Measurements from ENCODE around the gene ABCA6. TPM values are rescaled to one million over a fixed set of nuclear protein-coding genes. Genes with fewer than 3 reads are reported as not detected.

Gene ABCA6
- total RNA-seq, 1 donor from 2014 or later: 4.4 TPM

DNA sequence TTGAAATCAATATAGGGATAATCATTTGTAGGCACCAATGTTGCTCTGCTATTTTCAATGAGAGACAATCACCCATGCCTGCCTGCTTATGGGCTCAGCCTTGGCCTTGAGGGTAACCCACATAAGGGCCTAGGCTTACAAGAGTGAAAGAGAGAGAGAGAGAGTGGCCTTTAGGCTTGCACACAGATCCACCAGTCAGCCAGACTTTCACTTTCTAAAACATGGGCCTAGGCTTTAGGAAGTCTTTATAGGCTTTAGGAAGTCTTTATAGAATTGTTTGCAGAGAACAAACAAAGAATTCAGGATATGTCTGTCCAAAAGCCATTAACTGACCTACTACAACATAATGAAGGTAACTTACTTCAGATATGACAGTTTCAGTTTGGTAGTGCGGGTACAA lies 84.4 kb downstream of the ABCA6 start:
- Mint-ChIP-seq H3K36me3 (ENCODE audit: low read depth) (peaks cover 4% of the 10 kb centered on the region), H3K9me3 (peaks cover 13% of the 10 kb centered on the region), H3K27me3 (no peaks in the 10 kb centered on the region), H3K4me1 (peaks cover 6% of the 10 kb centered on the region), H3K27ac (no peak overlapping the region), H3K4me3 (no peak overlapping the region)
- no peak for DNase-seq
- TF ChIP-seq CTCF (IDR thresholded peaks at IDR 0.05): no peak
- ATAC-seq (ENCODE audit: low read depth): no peak
- POLR2A ChIA-PET: no interaction called here
- intact Hi-C loops (cut with micrococcal nuclease): no loop called here
- CTCF ChIA-PET: no interaction called here

GRCh38 chr17:69056179-69056823 lies 85.4 kb downstream of the ABCA6 start:
- CTCF ChIA-PET: no interaction called here
- peaks cover 4% of the 10 kb centered on the region for H3K36me3 Mint-ChIP-seq (ENCODE audit: low read depth)
- POLR2A ChIA-PET: no interaction called here
- H3K9me3 Mint-ChIP-seq: peaks cover 13% of the 10 kb centered on the region
- TF ChIP-seq CTCF (IDR thresholded peaks at IDR 0.05): no peak
- H3K4me1 Mint-ChIP-seq: peaks cover 6% of the 10 kb centered on the region
- H3K4me3 Mint-ChIP-seq: no peak overlapping the region
- no peak overlapping the region for H3K27ac Mint-ChIP-seq
- ATAC-seq (ENCODE audit: low read depth) (no peak), DNase-seq (no peak)
- intact Hi-C loops (cut with micrococcal nuclease): no loop called here
- no peaks in the 10 kb centered on the region for H3K27me3 Mint-ChIP-seq

DNA sequence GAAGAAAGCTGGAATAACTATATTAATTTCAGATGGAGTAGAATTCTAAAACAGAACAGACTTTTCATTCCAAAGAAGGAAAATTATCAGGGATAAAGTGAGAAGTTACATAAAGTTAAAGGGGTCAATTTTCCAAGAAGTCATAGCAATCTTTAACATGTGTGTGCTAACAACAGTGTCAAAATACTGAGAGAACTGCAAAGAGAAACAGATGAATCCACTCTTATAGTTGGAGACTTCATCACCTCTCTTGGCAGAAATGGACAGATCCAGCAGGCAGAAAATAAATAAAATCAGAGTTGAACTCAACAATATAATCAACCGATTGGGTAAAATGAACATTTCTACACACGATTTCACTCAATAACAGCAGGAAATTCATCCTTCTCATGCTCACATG lies 86.4 kb downstream of the ABCA6 start:
- no peak for DNase-seq
- Mint-ChIP-seq H3K4me3 (no peak overlapping the region), H3K27me3 (no peaks in the 10 kb centered on the region), H3K27ac (no peak overlapping the region), H3K36me3 (ENCODE audit: low read depth) (peaks cover 4% of the 10 kb centered on the region), H3K4me1 (no peaks in the 10 kb centered on the region), H3K9me3 (peaks cover 13% of the 10 kb centered on the region)
- no peak for TF ChIP-seq CTCF (IDR thresholded peaks at IDR 0.05)
- ATAC-seq (ENCODE audit: low read depth): no peak
- CTCF ChIA-PET: no interaction called here
- intact Hi-C loops (cut with micrococcal nuclease): no loop called here
- POLR2A ChIA-PET: no interaction called here

DNA sequence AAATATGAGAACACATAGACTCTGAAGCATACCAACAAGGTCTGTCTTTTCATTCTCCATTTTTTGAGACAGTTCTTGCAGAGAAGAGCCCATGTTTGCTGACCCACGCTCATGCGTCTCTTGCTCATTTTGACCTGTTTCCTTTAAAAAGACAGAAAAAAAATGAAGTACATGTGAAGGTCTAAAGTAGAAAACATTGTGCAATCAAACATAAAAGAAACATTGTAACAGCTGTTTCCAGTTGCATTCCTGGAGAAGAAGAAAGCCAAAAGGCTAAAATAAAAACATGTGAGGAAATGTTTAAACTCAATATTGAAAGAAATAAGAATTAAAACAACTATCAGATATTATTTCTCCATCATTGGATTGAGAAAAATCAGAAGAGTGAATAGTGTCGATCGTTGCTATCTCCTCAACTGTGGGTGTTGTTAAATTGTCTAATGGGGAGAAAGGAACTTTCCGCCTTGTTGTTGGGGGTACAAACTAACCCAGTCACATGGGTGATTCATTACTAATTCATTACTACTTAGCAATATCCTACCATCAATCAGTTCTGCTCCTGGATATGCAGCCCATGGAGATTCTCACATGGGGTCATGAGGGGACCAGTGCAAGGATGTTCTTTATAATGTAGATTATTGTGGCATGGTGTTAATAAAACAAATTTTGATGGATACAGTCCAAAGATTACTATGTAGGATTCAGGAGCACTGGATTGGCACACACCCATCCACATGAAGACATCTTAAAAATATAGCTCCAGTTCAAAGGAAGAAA lies 90.5 kb downstream of the ABCA6 start:
- intact Hi-C loops (cut with micrococcal nuclease): no loop called here
- peaks cover 4% of the 10 kb centered on the region for H3K9me3 Mint-ChIP-seq
- H3K27me3 Mint-ChIP-seq: no peaks in the 10 kb centered on the region
- H3K4me3 Mint-ChIP-seq: no peak overlapping the region
- ATAC-seq (ENCODE audit: low read depth): no peak
- ChIA-PET POLR2A (no interaction called here), CTCF (no interaction called here)
- TF ChIP-seq CTCF (IDR thresholded peaks at IDR 0.05): no peak
- H3K36me3 Mint-ChIP-seq (ENCODE audit: low read depth): peaks cover 4% of the 10 kb centered on the region
- no peak overlapping the region for H3K27ac Mint-ChIP-seq
- DNase-seq: no peak
- H3K4me1 Mint-ChIP-seq: no peaks in the 10 kb centered on the region

- H3K27ac Mint-ChIP-seq: no peak overlapping the region
- CTCF ChIA-PET: no interaction called here
- H3K36me3 Mint-ChIP-seq (ENCODE audit: low read depth): no peaks in the 10 kb centered on the region
- no peaks in the 10 kb centered on the region for H3K9me3 Mint-ChIP-seq
- ATAC-seq (ENCODE audit: low read depth) (no peak), DNase-seq (no peak)
- intact Hi-C loops (cut with micrococcal nuclease): no loop called here
- no peak for TF ChIP-seq CTCF (IDR thresholded peaks at IDR 0.05)
- no peaks in the 10 kb centered on the region for H3K4me1 Mint-ChIP-seq
- POLR2A ChIA-PET: no interaction called here
- no peak overlapping the region for H3K4me3 Mint-ChIP-seq
- H3K27me3 Mint-ChIP-seq: no peaks in the 10 kb centered on the region
These were observed 93.1 kb downstream of the ABCA6 start for GRCh38 chr17:69048634-69049033.

Measured in activated B cell treated with CpG ODN at 0.5 μM for 24 hours (primary cell).